ENCODE data around the gene MEGF10.

The MEGF10 gene

GRCh38 chr5:127375544-127376091, 85.0 kb downstream of the MEGF10 start:
- DNase-seq = no peak

- no peak for DNase-seq
Observed at GRCh38 chr5:127377651-127378050, 87.1 kb downstream of the MEGF10 start.

GRCh38 chr5:127385936-127386335, 95.3 kb downstream of the MEGF10 start:
- no peak for DNase-seq

GRCh38 chr5:127386557-127386956, 96.0 kb downstream of the MEGF10 start:
- DNase-seq = no peak

- DNase-seq = no peak
Observed at GRCh38 chr5:127389601-127390000, 99.0 kb downstream of the MEGF10 start.

- no peak for DNase-seq
Observed at GRCh38 chr5:127392762-127393161, 102.2 kb downstream of the MEGF10 start.

GRCh38 chr5:127396490-127397155, 106.0 kb downstream of the MEGF10 start:
- no peak for DNase-seq

- no peak for DNase-seq
Observed at GRCh38 chr5:127398508-127398907, 107.9 kb downstream of the MEGF10 start.

GRCh38 chr5:127399068-127399467, 108.5 kb downstream of the MEGF10 start:
- no peak for DNase-seq

- DNase-seq = no peak
Observed at GRCh38 chr5:127400539-127400938, 109.9 kb downstream of the MEGF10 start.

GRCh38 chr5:127400946-127401670, 110.5 kb downstream of the MEGF10 start:
- no peak for DNase-seq

- no peak for DNase-seq
Observed at GRCh38 chr5:127402361-127402760, 111.8 kb downstream of the MEGF10 start.

- no peak for DNase-seq
Observed at GRCh38 chr5:127404190-127404589, 113.6 kb downstream of the MEGF10 start.

- DNase-seq = no peak
Observed at GRCh38 chr5:127406326-127407121, 115.9 kb downstream of the MEGF10 start.

GRCh38 chr5:127409246-127409917, 118.8 kb downstream of the MEGF10 start:
- DNase-seq = no peak

GRCh38 chr5:127409921-127410675, 119.5 kb downstream of the MEGF10 start:
- no peak for DNase-seq

- DNase-seq = no peak
Observed at GRCh38 chr5:127410959-127411358, 120.4 kb downstream of the MEGF10 start.

GRCh38 chr5:127411381-127411780, 120.8 kb downstream of the MEGF10 start:
- no peak for DNase-seq

- no peak for DNase-seq
Observed at GRCh38 chr5:127412698-127413097, 122.1 kb downstream of the MEGF10 start.

- DNase-seq = no peak
Observed at GRCh38 chr5:127415034-127415433, 124.4 kb downstream of the MEGF10 start.

GRCh38 chr5:127416906-127417305, 126.3 kb downstream of the MEGF10 start:
- DNase-seq = no peak

- DNase-seq = no peak
Observed at GRCh38 chr5:127417528-127417927, 126.9 kb downstream of the MEGF10 start.

All from activated CD8-positive, alpha-beta memory T cell treated with anti-CD3 and anti-CD28 coated beads, Interleukin-2, amount 50 U/mL, for 48 hours (primary cell).